Measurements from ENCODE around the gene FEN1. TPM values are rescaled to one million over a fixed set of nuclear protein-coding genes. Genes with fewer than 3 reads are reported as not detected.
A peak's percentile ranks its signal among the peaks of the same experiment; 100 is the strongest.

The FEN1 gene
- total and polyA plus RNA-seq, 2 of the 13 experiments (the other 11 are each of a cell fraction or from before 2014, with no cell fraction given): 12.4 to 102 TPM

GRCh38 chr11:61816736-61817455 lies 24.2 kb downstream of the FEN1 start, which contains the start of gene FADS1 (continued):
- TF ChIP-seq MTA1 (CRISPR knock-in tag; IDR thresholded peaks at IDR 0.05; ENCODE audit: borderline replicate concordance) (peak; percentile 94), ZNF572 (CRISPR knock-in tag; IDR thresholded peaks at IDR 0.05) (no peak), SMARCE1 (IDR thresholded peaks at IDR 0.05; ENCODE audit: borderline replicate concordance) (no peak), ZNF260 (CRISPR knock-in tag; IDR thresholded peaks at IDR 0.05; ENCODE audit: borderline replicate concordance, low read depth) (no peak), ZNF766 (CRISPR knock-in tag; IDR thresholded peaks at IDR 0.05; ENCODE audit: borderline replicate concordance) (peak; percentile 32; the same call in 1 of the 2 replicates), PCBP1 (IDR thresholded peaks at IDR 0.05; ENCODE audit: borderline replicate concordance, low read depth, low read length) (no peak), ELK4 (CRISPR knock-in tag; IDR thresholded peaks at IDR 0.05; ENCODE audit: borderline replicate concordance) (0 out of 2 replicates have a peak, but pooled peaks have one; percentile 17), ZSCAN21 (CRISPR knock-in tag; IDR thresholded peaks at IDR 0.05; ENCODE audit: borderline replicate concordance) (peak; percentile 79; the same call in 1 of the 2 replicates), HINFP (CRISPR knock-in tag; IDR thresholded peaks at IDR 0.05; ENCODE audit: low read depth) (peak; percentile 93), BORCS8-MEF2B (CRISPR knock-in tag; IDR thresholded peaks at IDR 0.05) (peak; percentile 14; the same call in 1 of the 2 replicates), THAP11 (CRISPR knock-in tag; IDR thresholded peaks at IDR 0.05) (peak; percentile 87), ZC3H4 (CRISPR knock-in tag; IDR thresholded peaks at IDR 0.05; ENCODE audit: borderline replicate concordance) (no peak), ZNF607 (CRISPR knock-in tag; IDR thresholded peaks at IDR 0.05; ENCODE audit: borderline replicate concordance) (peak; percentile 72), RAD21 (CRISPR knock-in tag; IDR thresholded peaks at IDR 0.05) (peak; percentile 74; the same call in 1 of the 2 replicates), ZNF362 (CRISPR knock-in tag; IDR thresholded peaks at IDR 0.05; ENCODE audit: borderline replicate concordance) (peak; percentile 65; the same call in 1 of the 2 replicates), NR0B2 (CRISPR knock-in tag; IDR thresholded peaks at IDR 0.05) (peak; percentile 81), ZBTB46 (CRISPR knock-in tag; IDR thresholded peaks at IDR 0.05; ENCODE audit: borderline replicate concordance) (0 out of 2 replicates have a peak, but pooled peaks have one; percentile 64), PRPF4 (IDR thresholded peaks at IDR 0.05; ENCODE audit: low read depth, low read length, poor library complexity, severe bottlenecking) (no peak), PHB2 (IDR thresholded peaks at IDR 0.05; ENCODE audit: partially characterized antibody) (no peak), ZNF367 (CRISPR knock-in tag; IDR thresholded peaks at IDR 0.05; ENCODE audit: borderline replicate concordance) (no peak), ZNF160 (CRISPR knock-in tag; IDR thresholded peaks at IDR 0.05) (peak; percentile 88), POLR2A (IDR thresholded peaks at IDR 0.05; ENCODE audit: insufficient read depth in 1 of 2, low read depth in 2 of 2, low read length in 2 of 2) (no peak), HMG20B (CRISPR knock-in tag; conservative IDR thresholded peaks at IDR 0.05) (peak; percentile 66)
